GM19455 (cell line): Measurements from ENCODE around the gene ALG3.

Experiments
- ATAC-seq: cut with Tn5 transposase; IDR thresholded peaks from one replicate; pipeline ENCODE4 v1.9.1; 2021; ENCODE audit not compliant: unreplicated experiment

Gene ALG3

GRCh38 chr3:184236033-184236410 is 12.7 kb downstream of the ALG3 start:
- ATAC-seq, result no peak

- no peak for ATAC-seq
These were observed 13.3 kb downstream of the ALG3 start for GRCh38 chr3:184235381-184236032.

GRCh38 chr3:184234671-184235380 is 13.9 kb downstream of the ALG3 start:
- no peak for ATAC-seq

- ATAC-seq, result no peak
These were observed 14.5 kb downstream of the ALG3 start for GRCh38 chr3:184234224-184234623.

- no peak for ATAC-seq
These were observed 15.5 kb downstream of the ALG3 start for GRCh38 chr3:184233127-184233843.

- ATAC-seq, result no peak
These were observed 17.1 kb downstream of the ALG3 start for GRCh38 chr3:184231671-184232070.

- no peak for ATAC-seq
These were observed 17.9 kb downstream of the ALG3 start for GRCh38 chr3:184230603-184231528.

- ATAC-seq, result no peak
These were observed 18.6 kb downstream of the ALG3 start for GRCh38 chr3:184230081-184230602.

- peak; percentile 62 for ATAC-seq
These were observed 19.2 kb downstream of the ALG3 start, which contains the start of gene VWA5B2 for GRCh38 chr3:184229394-184230080. Gene VWA5B2 (plus strand): TSS chr3:184229585. CDS start chr3:184230529, 944 bp downstream.

- no peak for ATAC-seq
These were observed 20.2 kb downstream of the ALG3 start for GRCh38 chr3:184228376-184229137.

GRCh38 chr3:184227481-184227935 is 21.3 kb downstream of the ALG3 start:
- ATAC-seq, result no peak

- no peak for ATAC-seq
These were observed 24.8 kb downstream of the ALG3 start for GRCh38 chr3:184223946-184224345.

GRCh38 chr3:184222521-184222920 is 26.2 kb downstream of the ALG3 start:
- no peak for ATAC-seq

GRCh38 chr3:184218814-184219213 is 29.9 kb downstream of the ALG3 start:
- no peak for ATAC-seq

- ATAC-seq, result no peak
These were observed 37.0 kb downstream of the ALG3 start for GRCh38 chr3:184211718-184212117.

- no peak for ATAC-seq
These were observed 37.5 kb downstream of the ALG3 start for GRCh38 chr3:184211297-184211696.

- ATAC-seq, result no peak
These were observed 39.4 kb downstream of the ALG3 start for GRCh38 chr3:184209146-184209923.

GRCh38 chr3:184203526-184203925 is 45.2 kb downstream of the ALG3 start:
- ATAC-seq, result no peak
